Measurements from ENCODE around the gene CD59. TPM values are rescaled to one million over a fixed set of nuclear protein-coding genes. Genes with fewer than 3 reads are reported as not detected.

CD59 gene
- total RNA-seq, 1 experiment from 2014 or later: 204 TPM

DNA sequence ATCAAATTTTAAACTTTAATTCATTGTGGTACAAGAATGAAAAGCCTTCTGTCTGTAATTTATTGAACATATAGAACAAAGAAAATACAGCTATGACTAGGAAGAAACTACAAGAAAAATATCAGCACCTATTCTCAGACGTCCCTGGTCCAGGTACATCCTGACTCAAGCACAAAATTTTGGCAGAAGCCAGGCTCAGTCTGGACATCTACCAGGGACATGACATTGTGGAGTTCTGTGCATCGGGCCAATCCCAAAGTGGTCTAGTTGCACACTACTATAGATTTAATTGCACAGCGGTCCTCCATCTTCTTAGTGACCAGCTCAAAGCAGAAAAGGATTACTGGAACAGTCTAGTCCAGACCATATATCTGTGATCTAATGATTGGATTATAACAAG lies 15.7 kb upstream of the CD59 start:
- POLR2A ChIA-PET (ENCODE audit: low non-redundant PET): interaction anchor here (0.5 to 0.6 kb wide), 2 partner anchors 36 to 45 kb away, joined by 3 read pairs; no protein-coding TSS in a partner anchor
- Histone ChIP-seq H3K27me3 (replicated peaks; ENCODE audit: insufficient read depth, low read depth, low read length, poor library complexity) (no peaks in the 10 kb centered on the region), H3K4me3 (ENCODE audit: low read depth, low read length, poor library complexity, severe bottlenecking) (no peak overlapping the region), H3K36me3 (ENCODE audit: insufficient read depth, low read length, poor library complexity, severe bottlenecking) (peaks cover 56% of the 10 kb centered on the region), H3K4me1 (ENCODE audit: insufficient read depth, low read length, poor library complexity, severe bottlenecking) (no peaks in the 10 kb centered on the region), H3K27ac (ENCODE audit: low read depth, low read length, poor library complexity, severe bottlenecking) (no peak overlapping the region), H3K9me3 (ENCODE audit: low read depth, low read length, poor library complexity, severe bottlenecking) (no peaks in the 10 kb centered on the region)
- BruUV-seq (replicated peaks): no TSS peak
- DNase-seq (ENCODE audit: low spot score): no peak
- intact Hi-C loops (cut with micrococcal nuclease; ENCODE audit: unreplicated experiment): no loop called here
- TF ChIP-seq, protein P1, sequence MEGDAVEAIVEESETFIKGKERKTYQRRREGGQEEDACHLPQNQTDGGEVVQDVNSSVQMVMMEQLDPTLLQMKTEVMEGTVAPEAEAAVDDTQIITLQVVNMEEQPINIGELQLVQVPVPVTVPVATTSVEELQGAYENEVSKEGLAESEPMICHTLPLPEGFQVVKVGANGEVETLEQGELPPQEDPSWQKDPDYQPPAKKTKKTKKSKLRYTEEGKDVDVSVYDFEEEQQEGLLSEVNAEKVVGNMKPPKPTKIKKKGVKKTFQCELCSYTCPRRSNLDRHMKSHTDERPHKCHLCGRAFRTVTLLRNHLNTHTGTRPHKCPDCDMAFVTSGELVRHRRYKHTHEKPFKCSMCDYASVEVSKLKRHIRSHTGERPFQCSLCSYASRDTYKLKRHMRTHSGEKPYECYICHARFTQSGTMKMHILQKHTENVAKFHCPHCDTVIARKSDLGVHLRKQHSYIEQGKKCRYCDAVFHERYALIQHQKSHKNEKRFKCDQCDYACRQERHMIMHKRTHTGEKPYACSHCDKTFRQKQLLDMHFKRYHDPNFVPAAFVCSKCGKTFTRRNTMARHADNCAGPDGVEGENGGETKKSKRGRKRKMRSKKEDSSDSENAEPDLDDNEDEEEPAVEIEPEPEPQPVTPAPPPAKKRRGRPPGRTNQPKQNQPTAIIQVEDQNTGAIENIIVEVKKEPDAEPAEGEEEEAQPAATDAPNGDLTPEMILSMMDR (conservative IDR thresholded peaks at IDR 0.05; ENCODE audit: low read depth, low read length): no peak
- TF ChIP-seq EZH2 (IDR thresholded peaks at IDR 0.05; ENCODE audit: borderline replicate concordance, low read depth, low read length, poor library complexity, severe bottlenecking): no peak
- CTCF ChIA-PET: no interaction called here

DNA sequence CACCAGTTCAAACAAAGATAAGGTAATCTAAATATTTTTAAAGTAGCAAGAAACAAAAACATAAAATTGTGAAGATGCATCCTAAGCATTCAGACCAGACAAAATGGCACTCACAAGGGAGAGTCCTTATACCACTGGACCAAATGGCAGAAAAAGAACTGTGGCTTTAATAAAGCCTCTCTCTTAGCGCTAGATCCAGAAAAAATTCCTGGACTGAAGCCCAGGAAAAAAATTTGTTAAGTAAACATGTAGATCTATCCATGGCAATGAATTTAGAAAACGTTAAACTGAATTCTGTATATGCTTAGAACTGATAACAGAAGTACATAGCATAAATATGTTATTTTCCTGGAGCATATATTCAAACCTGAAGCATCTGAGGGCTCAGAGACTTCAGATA lies 11.8 kb upstream of the CD59 start:
- TF ChIP-seq, protein P1 (conservative IDR thresholded peaks at IDR 0.05; ENCODE audit: low read depth, low read length): no peak
- no peak for TF ChIP-seq EZH2 (IDR thresholded peaks at IDR 0.05; ENCODE audit: borderline replicate concordance, low read depth, low read length, poor library complexity, severe bottlenecking)
- Histone ChIP-seq H3K27ac (ENCODE audit: low read depth, low read length, poor library complexity, severe bottlenecking) (no peak overlapping the region), H3K4me1 (ENCODE audit: insufficient read depth, low read length, poor library complexity, severe bottlenecking) (no peaks in the 10 kb centered on the region), H3K36me3 (ENCODE audit: insufficient read depth, low read length, poor library complexity, severe bottlenecking) (peaks cover 36% of the 10 kb centered on the region), H3K27me3 (replicated peaks; ENCODE audit: insufficient read depth, low read depth, low read length, poor library complexity) (no peaks in the 10 kb centered on the region), H3K9me3 (ENCODE audit: low read depth, low read length, poor library complexity, severe bottlenecking) (no peaks in the 10 kb centered on the region), H3K4me3 (ENCODE audit: low read depth, low read length, poor library complexity, severe bottlenecking) (no peak overlapping the region)
- CTCF ChIA-PET: no interaction called here
- BruUV-seq (replicated peaks): no TSS peak
- POLR2A ChIA-PET (ENCODE audit: low non-redundant PET): interaction anchor here (0.6 kb wide), 2 partner anchors 389 to 483 kb away, joined by 3 to 6 read pairs; no protein-coding TSS in a partner anchor
- no peak for DNase-seq (ENCODE audit: low spot score)
- intact Hi-C loops (cut with micrococcal nuclease; ENCODE audit: unreplicated experiment): no loop called here

DNA sequence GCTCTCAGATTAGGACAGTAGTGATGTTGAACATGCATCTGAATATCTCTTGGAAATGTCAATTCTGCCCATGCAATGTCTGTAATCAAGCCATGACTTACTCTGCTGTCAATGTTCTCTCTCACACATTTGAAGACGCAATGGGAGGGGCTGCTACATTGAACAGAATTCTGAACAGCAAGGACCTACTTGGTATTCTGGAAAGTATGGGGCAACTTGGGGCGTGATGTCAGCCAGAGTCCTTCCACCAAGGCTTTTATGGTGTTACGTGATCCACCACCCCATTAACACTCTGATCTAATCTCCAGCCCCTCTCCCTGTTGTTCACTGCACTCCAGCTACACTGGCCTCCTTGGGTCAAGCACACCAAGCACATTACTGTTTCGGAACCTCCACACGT lies 7.1 kb upstream of the CD59 start:
- no peaks in the 10 kb centered on the region for H3K4me1 ChIP-seq (ENCODE audit: insufficient read depth, low read length, poor library complexity, severe bottlenecking)
- H3K36me3 ChIP-seq (ENCODE audit: insufficient read depth, low read length, poor library complexity, severe bottlenecking): peaks cover 13% of the 10 kb centered on the region
- H3K9me3 ChIP-seq (ENCODE audit: low read depth, low read length, poor library complexity, severe bottlenecking): no peaks in the 10 kb centered on the region
- H3K4me3 ChIP-seq (ENCODE audit: low read depth, low read length, poor library complexity, severe bottlenecking): no peak overlapping the region
- POLR2A ChIA-PET (ENCODE audit: low non-redundant PET): no interaction called here
- no TSS peak for BruUV-seq (replicated peaks)
- H3K27ac ChIP-seq (ENCODE audit: low read depth, low read length, poor library complexity, severe bottlenecking): no peak overlapping the region
- no peaks in the 10 kb centered on the region for H3K27me3 ChIP-seq (replicated peaks; ENCODE audit: insufficient read depth, low read depth, low read length, poor library complexity)
- DNase-seq (ENCODE audit: low spot score): no peak
- TF ChIP-seq, protein P1 (conservative IDR thresholded peaks at IDR 0.05; ENCODE audit: low read depth, low read length): no peak
- TF ChIP-seq EZH2 (IDR thresholded peaks at IDR 0.05; ENCODE audit: borderline replicate concordance, low read depth, low read length, poor library complexity, severe bottlenecking): no peak
- CTCF ChIA-PET: interaction anchor here (1.0 to 1.5 kb wide), 7 partner anchors 28 to 934 kb away, joined by 3 to 32 read pairs (median 5); partner anchors contain the start of gene QSER1
- intact Hi-C loops (cut with micrococcal nuclease; ENCODE audit: unreplicated experiment): loop anchor here (2.0 kb wide), 1 partner anchor 200 kb away; no protein-coding TSS in a partner anchor
